GM10266 (cell line): ENCODE measurements around the gene URAD.
"Not testable (repeated sequence)": the region's sequence is repeated elsewhere in the genome, so short reads cannot be mapped to it uniquely, and the experiment has no call there.

Source experiments
- DNase-seq: peaks from one replicate; pipeline ENCODE4 v3.0.0; 2012; ENCODE audit errors: extremely low spot score
- TF ChIP-seq, protein P1 (sequence below): IDR thresholded peaks from 2 replicates; pipeline ENCODE4 v1.5.1; 2012; ENCODE audit warnings: mild to moderate bottlenecking, low read depth; ENCODE audit not compliant: control insufficient read depth, insufficient read depth; ENCODE audit errors: missing control alignments

Gene URAD, protein sequence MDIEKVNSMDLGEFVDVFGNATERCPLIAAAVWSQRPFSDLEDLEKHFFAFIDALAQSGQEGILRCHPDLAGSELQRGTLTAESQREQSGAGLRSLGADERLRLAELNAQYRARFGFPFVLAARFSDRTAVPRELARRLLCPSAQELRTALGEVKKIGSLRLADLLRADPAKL

DNA sequence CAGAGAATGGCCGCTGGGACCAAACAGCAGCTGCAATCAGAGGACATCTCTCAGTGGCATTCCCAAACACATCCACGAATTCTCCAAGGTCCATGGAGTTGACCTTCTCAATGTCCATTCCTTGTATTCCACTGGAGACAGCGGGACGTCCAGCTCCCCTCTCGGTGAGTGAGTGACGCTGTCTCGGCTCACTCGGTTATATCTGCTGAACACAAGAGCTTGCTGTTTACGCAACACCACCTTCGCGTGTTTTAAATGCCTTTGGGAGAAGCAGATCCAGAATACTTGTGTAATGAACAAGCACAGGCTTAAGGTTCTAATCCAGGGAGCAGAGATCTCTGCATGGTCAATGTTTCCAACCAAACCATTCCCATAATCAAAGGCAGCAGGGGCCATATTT lies at the start of gene URAD:
TSS of gene URAD (minus strand) at position 174 of the 400 bp plus-strand sequence. CDS start at position 118, 56 bp downstream.
- DNase-seq = no peak
- TF ChIP-seq, protein P1, sequence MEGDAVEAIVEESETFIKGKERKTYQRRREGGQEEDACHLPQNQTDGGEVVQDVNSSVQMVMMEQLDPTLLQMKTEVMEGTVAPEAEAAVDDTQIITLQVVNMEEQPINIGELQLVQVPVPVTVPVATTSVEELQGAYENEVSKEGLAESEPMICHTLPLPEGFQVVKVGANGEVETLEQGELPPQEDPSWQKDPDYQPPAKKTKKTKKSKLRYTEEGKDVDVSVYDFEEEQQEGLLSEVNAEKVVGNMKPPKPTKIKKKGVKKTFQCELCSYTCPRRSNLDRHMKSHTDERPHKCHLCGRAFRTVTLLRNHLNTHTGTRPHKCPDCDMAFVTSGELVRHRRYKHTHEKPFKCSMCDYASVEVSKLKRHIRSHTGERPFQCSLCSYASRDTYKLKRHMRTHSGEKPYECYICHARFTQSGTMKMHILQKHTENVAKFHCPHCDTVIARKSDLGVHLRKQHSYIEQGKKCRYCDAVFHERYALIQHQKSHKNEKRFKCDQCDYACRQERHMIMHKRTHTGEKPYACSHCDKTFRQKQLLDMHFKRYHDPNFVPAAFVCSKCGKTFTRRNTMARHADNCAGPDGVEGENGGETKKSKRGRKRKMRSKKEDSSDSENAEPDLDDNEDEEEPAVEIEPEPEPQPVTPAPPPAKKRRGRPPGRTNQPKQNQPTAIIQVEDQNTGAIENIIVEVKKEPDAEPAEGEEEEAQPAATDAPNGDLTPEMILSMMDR = no peak

DNA sequence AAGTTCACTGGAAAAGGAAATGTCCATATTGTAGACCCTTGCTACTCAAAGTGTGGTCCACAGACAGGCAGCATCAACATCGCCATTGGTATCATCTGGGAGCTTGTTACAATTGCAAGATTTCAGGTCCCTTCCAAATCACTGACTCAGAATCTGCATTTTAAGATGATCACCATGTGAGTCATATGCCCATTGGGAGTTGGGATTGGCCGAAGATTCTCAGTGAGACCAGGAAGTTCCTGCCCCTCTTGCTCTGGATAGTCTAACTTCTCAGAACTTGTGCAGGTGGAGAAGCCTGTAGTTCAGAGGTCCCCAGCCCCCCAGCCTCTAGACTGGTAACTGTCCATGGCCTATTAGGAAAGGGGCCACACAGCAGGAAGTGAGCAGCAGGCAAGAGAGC lies 48.9 kb upstream of the URAD start:
- TF ChIP-seq, protein P1 = no peak
- DNase-seq = no peak

DNA sequence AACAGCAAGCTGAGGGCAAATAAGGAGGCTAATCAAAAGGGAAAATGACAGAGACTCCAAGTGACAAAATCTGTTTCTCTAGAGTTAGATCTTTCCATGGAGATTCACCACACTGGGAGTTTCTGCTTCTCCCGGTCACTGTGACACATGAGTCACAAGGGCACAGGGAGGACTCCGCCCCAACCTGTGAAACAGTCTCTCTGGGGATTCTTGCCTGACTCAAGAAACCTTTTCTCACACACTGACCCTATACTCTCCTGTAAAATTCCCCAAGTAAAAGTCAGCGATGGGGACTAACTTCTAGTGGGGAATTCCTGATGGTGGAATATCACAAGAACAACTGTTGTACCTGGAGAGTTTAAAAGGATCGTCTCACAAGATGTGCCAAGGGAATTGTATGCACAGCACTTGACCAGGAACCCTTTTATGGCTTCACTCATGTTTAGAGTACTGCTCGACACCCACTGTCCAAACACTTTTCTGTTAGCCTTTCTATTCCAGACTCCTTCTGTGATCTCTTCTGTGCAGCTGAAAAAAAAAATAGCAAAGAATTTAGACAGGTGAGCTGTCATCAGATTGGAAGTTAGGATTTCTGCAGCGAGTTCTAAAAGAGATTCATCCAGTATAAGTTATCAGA lies 46.8 kb upstream of the URAD start:
- DNase-seq = no peak
- TF ChIP-seq, protein P1 = no peak

DNA sequence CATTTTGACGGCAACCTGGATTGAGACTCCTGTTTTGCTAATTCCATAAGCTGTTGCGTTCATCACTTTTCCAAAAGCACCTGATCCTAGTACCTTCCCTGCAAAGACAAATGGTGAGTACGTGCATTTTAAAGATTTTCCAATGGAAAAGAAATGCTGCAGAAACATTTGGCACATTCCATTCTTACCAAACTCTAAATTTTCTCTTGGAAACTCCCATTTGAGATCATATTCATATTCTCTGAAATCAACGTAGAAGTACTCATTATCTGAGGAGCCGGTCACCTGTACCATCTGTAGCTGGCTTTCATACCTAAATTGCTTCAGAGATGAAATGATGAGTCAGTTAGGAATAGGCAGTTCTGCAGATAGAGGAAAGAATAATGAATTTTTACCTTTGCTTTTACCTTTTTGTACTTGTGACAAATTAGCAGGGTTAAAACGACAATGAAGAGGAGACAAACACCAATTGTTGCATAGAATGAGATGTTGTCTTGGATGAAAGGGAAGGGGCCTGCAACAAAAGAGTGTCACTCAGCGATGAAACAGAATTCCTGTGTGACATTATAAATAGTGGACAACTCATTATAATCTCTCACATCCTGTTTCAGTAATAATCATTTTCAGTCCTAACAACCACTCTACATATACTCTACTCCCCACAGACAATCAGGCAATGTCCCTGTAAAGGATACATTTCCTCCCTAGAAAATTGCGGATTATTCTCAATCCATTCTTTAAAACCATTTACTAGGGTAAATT lies 45.6 kb upstream of the URAD start:
- TF ChIP-seq, protein P1 = no peak

DNA sequence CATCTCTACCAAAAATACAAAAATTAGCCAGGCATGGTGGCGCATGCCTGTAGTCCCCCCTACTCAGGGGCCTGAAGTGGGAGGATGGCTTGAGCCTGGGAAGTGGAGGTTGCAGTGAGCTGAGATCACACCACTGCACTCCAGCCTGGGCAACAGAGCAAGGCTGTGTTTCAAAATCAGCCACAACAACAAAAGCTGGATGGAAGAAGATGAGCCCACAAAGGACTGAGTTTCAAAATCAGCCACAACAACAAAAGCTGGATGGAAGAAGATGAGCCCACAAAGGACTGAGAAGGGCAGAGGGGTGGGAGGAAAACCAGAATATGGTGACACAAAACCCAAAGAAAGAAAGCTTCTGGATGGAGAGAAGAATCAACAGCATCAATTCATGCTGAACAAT lies 43.9 kb upstream of the URAD start:
- DNase-seq = not testable (repeated sequence)

More for the DNA sequence above, 45.6 kb upstream of the URAD start:
- DNase-seq = no peak

DNA sequence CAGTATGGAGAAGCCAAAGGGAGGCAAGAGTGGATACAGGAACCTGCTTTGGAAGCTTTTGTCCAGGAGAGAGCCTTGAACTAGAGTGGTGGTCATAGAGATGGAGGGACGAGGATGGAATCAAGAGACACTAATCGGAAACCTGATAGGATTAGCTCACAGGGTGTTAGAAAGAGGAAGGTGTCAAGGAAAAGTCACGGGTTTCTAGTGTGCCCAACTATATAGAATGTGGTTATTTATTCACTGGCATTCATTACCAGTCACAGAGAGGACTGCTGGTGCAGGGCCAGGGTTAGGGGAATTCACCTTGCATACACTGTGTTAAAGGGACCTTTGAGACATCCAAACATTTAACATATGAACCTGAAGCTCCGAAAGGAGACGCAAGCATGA lies 43.4 kb upstream of the URAD start:
- DNase-seq = no peak
- TF ChIP-seq, protein P1 = no peak

DNA sequence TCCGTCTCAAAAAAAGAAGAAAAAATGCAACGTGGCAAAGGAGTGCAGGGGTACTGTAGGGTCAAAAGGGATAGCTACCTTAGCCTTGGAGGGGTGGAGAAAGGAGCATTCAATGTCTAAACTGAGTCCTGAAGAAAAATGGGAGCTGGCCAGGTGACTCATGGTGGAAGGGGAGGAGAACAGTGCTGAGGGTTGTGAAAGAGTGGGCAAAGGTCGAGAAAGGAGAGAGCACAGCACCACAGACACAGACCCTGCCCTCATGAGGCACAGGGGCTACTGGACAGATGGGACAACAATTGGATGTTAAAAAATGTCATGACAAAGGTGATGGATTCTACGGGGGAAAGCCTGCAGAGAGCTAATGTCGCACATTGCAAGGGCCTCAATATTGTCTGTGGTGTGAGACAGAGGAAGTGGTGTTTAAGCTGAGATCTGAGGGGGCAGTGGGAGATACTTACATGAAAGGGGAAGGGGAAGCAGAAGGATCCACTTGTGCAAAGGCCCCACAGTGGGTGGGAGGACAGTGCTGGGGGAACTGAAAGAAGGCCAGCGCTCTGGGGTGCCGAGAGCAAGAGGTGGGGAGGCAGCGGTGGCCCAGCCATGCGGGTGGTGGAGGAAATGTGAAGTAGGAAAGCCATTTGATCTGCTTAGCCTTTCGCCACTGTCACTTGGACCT lies 42.9 kb upstream of the URAD start:
- TF ChIP-seq, protein P1 = no peak
- DNase-seq = peak; percentile 25
